NT2/D1 (cell line): ENCODE results near the gene IL17REL.

Experiments
- YY1 ChIP-seq: IDR thresholded peaks from 2 replicates; pipeline ENCODE4 v1.6.1; 2011; ENCODE audit not compliant: insufficient read length, insufficient read depth
- ZNF274 ChIP-seq: IDR thresholded peaks from 2 replicates; pipeline ENCODE4 v1.6.1; 2011; ENCODE audit warnings: mild to moderate bottlenecking, low read depth, low read length

DNA sequence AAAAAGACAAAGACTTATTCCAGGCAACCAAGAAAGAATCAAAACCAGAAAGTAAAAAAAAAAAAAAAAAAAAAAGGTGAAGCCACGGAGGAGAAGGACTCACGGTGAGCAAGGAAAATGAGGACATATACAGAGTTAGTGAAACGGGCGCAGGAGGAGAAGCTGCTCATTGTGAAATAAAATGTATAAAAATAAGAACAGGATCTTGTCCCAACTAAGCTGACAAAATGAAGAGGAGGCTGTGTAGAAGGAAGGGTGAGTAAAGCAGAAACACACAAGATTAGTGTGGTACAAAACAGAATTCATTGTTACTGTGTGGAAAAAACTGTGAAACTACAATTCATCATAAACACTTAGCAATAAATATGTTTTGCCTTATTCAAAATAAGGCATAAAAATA lies 7.6 kb downstream of the IL17REL start:
- TF ChIP-seq YY1 (no peak), ZNF274 (no peak)
